ENCODE results near the gene MPRIP.
"Not testable (repeated sequence)": the region's sequence is repeated elsewhere in the genome, so short reads cannot be mapped to it uniquely, and the experiment has no call there.

Gene MPRIP

GRCh38 chr17:17042384-17042736 is at the start of gene MPRIP:
MPRIP (plus strand) TSS chr17:17042457; CDS start chr17:17042849, 392 bp downstream.
- TF ChIP-seq CTCF (IDR thresholded peaks at IDR 0.05; ENCODE audit: low read depth, low read length), result no peak
- no peak for DNase-seq (ENCODE audit: extremely low read depth, low read depth)

DNA sequence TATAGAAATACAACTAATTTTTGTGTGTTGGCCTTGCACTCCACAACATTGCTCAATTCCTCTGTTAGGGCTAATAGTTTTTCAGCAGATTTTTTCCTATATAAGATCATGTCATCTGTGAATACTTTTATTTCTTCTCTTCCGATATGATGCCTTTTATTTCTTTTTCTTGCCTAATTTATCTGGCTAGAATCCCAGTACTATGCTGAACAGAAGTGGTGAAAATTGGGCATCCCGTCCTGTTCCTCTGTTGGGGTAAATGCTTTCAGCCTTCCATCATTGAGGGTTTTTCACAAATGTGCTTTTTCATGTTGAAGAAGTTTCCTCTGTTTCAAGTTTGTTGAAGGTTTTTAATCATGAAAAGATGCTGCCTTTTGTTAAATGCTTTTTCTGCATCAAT is 47.6 kb upstream of the MPRIP start:
- DNase-seq (ENCODE audit: extremely low read depth, low read depth), result no peak
- no peak for TF ChIP-seq CTCF (IDR thresholded peaks at IDR 0.05; ENCODE audit: low read depth, low read length)

DNA sequence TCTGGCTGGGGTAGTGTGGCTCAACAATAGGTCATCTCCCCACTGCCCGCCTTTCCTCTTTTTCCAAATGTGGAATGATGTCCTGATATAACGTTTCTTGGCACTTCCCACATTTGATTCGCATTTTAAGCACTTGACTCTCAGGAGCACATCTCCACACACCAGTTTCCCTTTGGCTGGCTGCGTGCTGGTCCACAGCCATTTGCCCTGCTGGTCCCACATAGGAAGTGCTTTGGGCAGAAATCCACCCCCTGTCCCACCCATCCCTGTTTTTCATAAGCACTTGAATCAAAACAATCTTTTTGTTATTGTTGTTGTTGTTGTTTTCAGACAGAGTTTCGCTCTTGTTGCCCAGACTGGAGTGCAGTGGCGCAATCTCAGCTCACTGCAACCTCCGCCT is 46.3 kb upstream of the MPRIP start:
- TF ChIP-seq CTCF (IDR thresholded peaks at IDR 0.05; ENCODE audit: low read depth, low read length), result no peak

GRCh38 chr17:16996726-16997125 is 45.5 kb upstream of the MPRIP start:
- not testable (repeated sequence) for DNase-seq (ENCODE audit: extremely low read depth, low read depth)

More for the DNA sequence above, 46.3 kb upstream of the MPRIP start:
- no peak for DNase-seq (ENCODE audit: extremely low read depth, low read depth)

- DNase-seq (ENCODE audit: extremely low read depth, low read depth), result no peak
- TF ChIP-seq CTCF (IDR thresholded peaks at IDR 0.05; ENCODE audit: low read depth, low read length), result no peak
Measured at GRCh38 chr17:16997514-16998429, 44.5 kb upstream of the MPRIP start.

DNA sequence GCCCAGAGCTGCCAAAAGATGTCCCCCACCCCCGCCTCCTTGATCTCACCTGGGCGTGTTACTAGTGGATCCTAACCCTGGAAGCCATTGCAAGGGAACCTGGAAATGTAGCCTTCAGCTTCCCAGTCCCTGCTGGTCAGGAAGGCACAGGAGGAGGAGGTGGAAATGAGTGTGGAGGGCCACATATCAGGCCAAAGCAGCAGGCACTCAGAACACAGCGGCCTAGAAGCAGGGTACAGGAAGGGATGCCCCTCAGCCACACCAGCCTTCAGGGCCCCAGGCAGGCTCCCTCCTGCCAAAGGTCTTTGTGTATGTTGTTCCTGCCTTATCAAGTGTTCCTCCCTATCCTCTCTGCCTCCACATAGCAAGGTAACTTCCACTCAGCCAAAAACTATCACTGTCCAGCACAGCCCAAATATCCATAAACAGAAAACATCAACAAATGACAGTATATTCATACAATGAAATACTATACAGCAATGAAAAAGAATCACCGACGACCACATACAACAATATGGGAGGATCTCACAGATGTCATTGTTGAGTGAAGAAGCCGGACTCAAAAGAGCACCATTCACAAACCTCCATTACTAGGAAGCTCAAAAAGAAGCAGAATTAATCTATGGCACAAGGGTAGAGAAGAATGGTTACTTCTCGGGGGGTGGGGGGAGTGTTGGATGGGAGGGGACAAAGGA is 42.2 kb upstream of the MPRIP start:
- no peak for DNase-seq (ENCODE audit: extremely low read depth, low read depth)
- TF ChIP-seq CTCF (IDR thresholded peaks at IDR 0.05; ENCODE audit: low read depth, low read length), result no peak

DNA sequence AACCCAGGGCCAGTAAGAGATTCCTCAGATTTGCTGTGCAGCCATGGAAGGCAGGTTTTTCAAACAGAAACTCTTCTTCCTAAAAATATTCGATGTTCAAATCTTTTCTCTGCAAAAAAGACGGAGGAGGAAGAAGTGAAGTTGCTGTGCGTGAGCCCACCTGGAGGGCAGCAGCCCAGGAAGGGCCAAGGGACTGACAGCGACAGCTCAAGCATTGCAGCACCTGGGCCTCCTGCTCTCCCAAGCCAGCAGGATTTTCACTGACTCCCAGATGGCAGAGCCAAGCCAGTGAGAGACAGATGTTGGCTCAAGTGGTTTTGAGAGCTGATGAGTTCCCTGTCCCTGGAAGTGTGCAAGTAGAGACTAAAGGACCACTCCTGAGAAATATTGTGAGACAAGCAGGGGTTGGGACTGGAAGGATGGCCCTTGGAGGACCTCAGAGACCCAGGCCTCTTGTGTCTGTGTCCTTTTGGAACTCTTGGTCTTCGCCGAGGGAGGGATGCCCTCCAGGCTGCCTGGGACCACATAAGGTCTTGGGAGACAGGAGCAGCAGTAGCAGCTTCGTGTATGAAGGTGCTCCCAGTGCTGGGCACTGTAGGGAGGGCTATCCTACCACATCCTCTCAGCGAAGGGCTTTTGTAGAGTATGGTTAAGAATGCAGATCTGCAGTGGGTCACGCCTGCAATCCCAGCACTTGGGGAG is 41.0 kb upstream of the MPRIP start:
- no peak for DNase-seq (ENCODE audit: extremely low read depth, low read depth)
- TF ChIP-seq CTCF (IDR thresholded peaks at IDR 0.05; ENCODE audit: low read depth, low read length), result no peak

Data from AG09319 (cell line).